GM12874 (cell line): ENCODE results near the gene ANK3.

ENCODE experiments used
- CTCF ChIP-seq: IDR thresholded peaks from 2 replicates; pipeline ENCODE4 v1.5.1; 2011; ENCODE audit warnings: low read depth, mild to moderate bottlenecking, control low read depth, low read length, moderate library complexity; ENCODE audit not compliant: insufficient read depth

Gene ANK3

DNA sequence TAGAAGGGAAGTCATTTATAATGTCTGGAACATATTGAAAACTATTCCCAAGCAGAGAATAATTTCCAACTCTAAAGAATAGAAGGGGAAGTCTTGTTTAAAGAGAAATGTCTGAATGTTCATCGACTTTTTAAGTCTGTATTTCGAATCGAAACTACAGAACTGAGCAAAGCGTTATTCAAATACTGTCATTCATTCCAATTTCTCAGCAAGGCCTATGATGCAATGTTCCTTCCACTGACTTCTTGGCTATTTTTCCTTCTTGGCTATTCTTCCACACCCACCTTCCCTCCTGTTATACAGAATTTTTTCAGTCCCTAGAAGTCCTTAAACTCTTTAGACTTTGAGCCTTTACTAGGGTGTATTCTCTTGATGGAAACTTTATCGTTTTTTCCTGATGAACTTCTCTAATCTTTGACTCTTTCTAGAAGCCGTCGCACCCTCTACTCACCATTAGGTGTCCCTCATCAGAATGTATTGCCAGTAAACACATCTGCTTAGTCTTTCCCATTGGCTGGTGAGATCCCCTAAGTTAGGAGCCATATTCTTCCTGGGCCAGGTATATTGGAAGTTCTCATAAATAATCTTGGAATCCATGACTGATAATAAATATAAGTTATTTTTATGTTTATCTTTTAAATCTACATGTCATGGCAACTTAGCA lies 247.6 kb downstream of the ANK3 start:
- TF ChIP-seq CTCF = no peak

GRCh38 chr10:60140651-60141632 lies 248.7 kb downstream of the ANK3 start:
- no peak for TF ChIP-seq CTCF

- TF ChIP-seq CTCF = no peak
These were observed 249.7 kb downstream of the ANK3 start for GRCh38 chr10:60139798-60140566.

GRCh38 chr10:60139290-60139689 lies 250.4 kb downstream of the ANK3 start:
- TF ChIP-seq CTCF = no peak

DNA sequence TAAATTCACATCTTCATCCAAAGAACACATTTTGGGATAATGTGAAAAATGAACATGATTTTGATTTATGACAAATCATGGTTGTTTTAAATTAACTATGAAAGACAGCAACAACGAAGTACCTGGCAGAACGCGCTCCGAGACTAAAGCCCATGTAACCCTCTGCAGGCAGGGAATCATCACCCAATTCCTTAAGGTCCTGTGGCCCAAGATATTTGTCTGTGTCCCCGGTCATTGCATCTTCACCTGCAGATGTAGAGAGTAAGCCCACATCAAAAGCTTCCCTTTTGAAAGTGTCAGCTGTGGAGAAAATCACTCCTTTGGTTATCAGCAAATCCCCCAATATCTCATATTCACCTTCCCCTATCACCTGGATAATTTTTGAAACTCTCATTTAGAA lies 250.8 kb downstream of the ANK3 start:
- no peak for TF ChIP-seq CTCF

DNA sequence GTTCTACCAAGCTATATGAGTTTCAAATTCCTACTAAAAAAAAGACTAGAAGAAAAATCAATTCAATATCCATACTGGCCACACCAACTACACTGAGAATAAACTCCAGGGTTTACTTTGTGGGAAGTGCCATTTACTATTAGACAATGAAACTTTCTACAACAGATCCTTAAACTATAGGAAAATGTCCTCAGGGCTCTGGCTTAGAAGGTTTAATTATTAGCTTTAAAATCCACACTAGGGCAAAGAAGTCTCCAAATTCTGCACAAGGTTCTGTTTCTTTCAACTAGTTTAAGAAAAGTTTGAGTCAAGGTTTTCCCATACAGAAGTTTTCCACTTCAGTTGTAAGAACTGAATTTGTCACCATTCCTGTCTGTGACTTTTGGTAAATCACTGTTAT lies 251.6 kb downstream of the ANK3 start:
- no peak for TF ChIP-seq CTCF
